ENCODE results near the gene ZSCAN5C.
A peak's percentile ranks its signal among the peaks of the same experiment; 100 is the strongest.
"Not testable (repeated sequence)": the region's sequence is repeated elsewhere in the genome, so short reads cannot be mapped to it uniquely, and the experiment has no call there.

Gene ZSCAN5C

GRCh38 chr19:56197646-56198045 lies 4.4 kb upstream of the ZSCAN5C start, which contains the start of gene ZSCAN5B:
Gene ZSCAN5B, minus strand, starts transcription at chr19:56197783. Its CDS starts 4,731 bp downstream, at chr19:56193052.
- DNase-seq = not testable (repeated sequence)

- DNase-seq = no peak
Measured at GRCh38 chr19:56199687-56200086, 2.4 kb upstream of the ZSCAN5C start.

GRCh38 chr19:56207581-56207980 lies 5.5 kb downstream of the ZSCAN5C start:
- DNase-seq = not testable (repeated sequence)

- no peak for DNase-seq
Measured at GRCh38 chr19:56209091-56209490, 7.0 kb downstream of the ZSCAN5C start.

- DNase-seq = not testable (repeated sequence)
Measured at GRCh38 chr19:56210036-56210435, 8.0 kb downstream of the ZSCAN5C start.

GRCh38 chr19:56211718-56212117 lies 9.6 kb downstream of the ZSCAN5C start:
- no peak for DNase-seq

- DNase-seq = no peak
Measured at GRCh38 chr19:56217039-56217949, 15.2 kb downstream of the ZSCAN5C start.

- no peak for DNase-seq
Measured at GRCh38 chr19:56218961-56219360, 16.9 kb downstream of the ZSCAN5C start.

GRCh38 chr19:56221442-56221841 lies 19.4 kb downstream of the ZSCAN5C start:
- DNase-seq = not testable (repeated sequence)

GRCh38 chr19:56221851-56222250 lies 19.8 kb downstream of the ZSCAN5C start:
- DNase-seq = no peak

- DNase-seq = no peak
Measured at GRCh38 chr19:56222901-56223300, 20.8 kb downstream of the ZSCAN5C start.

- DNase-seq = no peak
Measured at GRCh38 chr19:56223481-56223880, 21.4 kb downstream of the ZSCAN5C start.

- DNase-seq = no peak
Measured at GRCh38 chr19:56245121-56245740, 43.2 kb downstream of the ZSCAN5C start.

- DNase-seq = not testable (repeated sequence)
Measured at GRCh38 chr19:56245764-56246163, 43.7 kb downstream of the ZSCAN5C start.

- DNase-seq = not testable (repeated sequence)
Measured at GRCh38 chr19:56248736-56249338, 46.8 kb downstream of the ZSCAN5C start.

- peak; percentile 83 for DNase-seq
Measured at GRCh38 chr19:56252699-56253422, 50.8 kb downstream of the ZSCAN5C start.

- peak; percentile 43 for DNase-seq
Measured at GRCh38 chr19:56253737-56254136, 51.7 kb downstream of the ZSCAN5C start.

- no peak for DNase-seq
Measured at GRCh38 chr19:56258272-56258671, 56.2 kb downstream of the ZSCAN5C start.
